ENCODE results near the gene EMX1. TPM values are rescaled to one million over a fixed set of nuclear protein-coding genes. Genes with fewer than 3 reads are reported as not detected.

Gene EMX1
- total RNA-seq, 4 donors from 2014 or later: not detected

- Histone ChIP-seq H3K9me3 (no peaks in the 10 kb centered on the region), H3K27me3 (peaks cover 0 to 79% (median 21%) of the 10 kb centered on the region in 4 donors), H3K36me3 (no peaks in the 10 kb centered on the region), H3K4me1 (peaks cover 0 to 7% (median 4%) of the 10 kb centered on the region in 4 donors), H3K27ac (replicated peaks in 1 of 4) (no peak overlapping the region), H3K4me3 (no peak overlapping the region)
- TF ChIP-seq CTCF (IDR thresholded peaks at IDR 0.05) (no peak), EP300 (IDR thresholded peaks at IDR 0.05) (no peak), POLR2AphosphoS5 (IDR thresholded peaks at IDR 0.05) (no peak), POLR2A (IDR thresholded peaks at IDR 0.05; ENCODE audit: low read depth) (no peak)
- WGBS: 90% methylated on average over 12 of the region's 14 CpGs
- intact Hi-C loops (cut with DNase I): no loop called here
- DNase-seq (ENCODE audit: extremely low spot score): no peak
Measured at GRCh38 chr2:72931280-72931910, 14.1 kb downstream of the EMX1 start.

- no peak for DNase-seq (ENCODE audit: extremely low spot score)
- Histone ChIP-seq H3K27me3 (peaks cover 0 to 71% (median 15%) of the 10 kb centered on the region in 4 donors), H3K4me1 (peaks cover 0 to 15% (median 12%) of the 10 kb centered on the region in 4 donors), H3K4me3 (no peak overlapping the region), H3K9me3 (no peaks in the 10 kb centered on the region), H3K36me3 (no peaks in the 10 kb centered on the region), H3K27ac (replicated peaks in 1 of 4) (no peak overlapping the region)
- intact Hi-C loops (cut with DNase I): no loop called here
- TF ChIP-seq POLR2A (IDR thresholded peaks at IDR 0.05; ENCODE audit: low read depth) (no peak), EP300 (IDR thresholded peaks at IDR 0.05) (no peak), CTCF (IDR thresholded peaks at IDR 0.05) (no peak), POLR2AphosphoS5 (IDR thresholded peaks at IDR 0.05) (no peak)
- 46% methylated on average over 5 of the region's 5 CpGs for WGBS
Measured at GRCh38 chr2:72932045-72932740, 14.9 kb downstream of the EMX1 start.

- no peaks in the 10 kb centered on the region for H3K36me3 ChIP-seq
- WGBS: 88% methylated on average over 2 of the region's 4 CpGs
- H3K27me3 ChIP-seq: peaks cover 0 to 65% (median 9%) of the 10 kb centered on the region in 4 donors
- intact Hi-C loops (cut with DNase I): no loop called here
- H3K27ac ChIP-seq (replicated peaks in 1 of 4): no peak overlapping the region
- no peak overlapping the region for H3K4me3 ChIP-seq
- no peaks in the 10 kb centered on the region for H3K9me3 ChIP-seq
- TF ChIP-seq EP300 (IDR thresholded peaks at IDR 0.05) (no peak), CTCF (IDR thresholded peaks at IDR 0.05) (no peak)
- DNase-seq (ENCODE audit: extremely low spot score): no peak
- peaks cover 0 to 16% (median 12%) of the 10 kb centered on the region in 4 donors for H3K4me1 ChIP-seq
Measured at GRCh38 chr2:72932805-72933204, 15.5 kb downstream of the EMX1 start.

- H3K27me3 ChIP-seq: peaks cover 0 to 61% (median 8%) of the 10 kb centered on the region in 4 donors
- TF ChIP-seq EP300 (IDR thresholded peaks at IDR 0.05) (no peak), CTCF (IDR thresholded peaks at IDR 0.05) (no peak), POLR2AphosphoS5 (IDR thresholded peaks at IDR 0.05) (no peak), POLR2A (IDR thresholded peaks at IDR 0.05; ENCODE audit: low read depth) (no peak)
- H3K9me3 ChIP-seq: no peaks in the 10 kb centered on the region
- H3K36me3 ChIP-seq: no peaks in the 10 kb centered on the region
- 89% methylated on average over 5 of the region's 5 CpGs for WGBS
- no peak overlapping the region for H3K4me3 ChIP-seq
- intact Hi-C loops (cut with DNase I): no loop called here
- DNase-seq (ENCODE audit: extremely low spot score): no peak
- H3K4me1 ChIP-seq: peaks cover 0 to 16% (median 12%) of the 10 kb centered on the region in 4 donors
- H3K27ac ChIP-seq (replicated peaks in 1 of 4): no peak overlapping the region
Measured at GRCh38 chr2:72933207-72933606, 15.9 kb downstream of the EMX1 start.

Data from esophagus muscularis mucosa (tissue), 4 donors.